T1000 (cell line): ENCODE data around the gene DARS1.

Experiments used
- DNase-seq: peaks from one replicate; lab custom pipeline; 2025; ENCODE audit warnings: mixed read lengths; lab: John Stamatoyannopoulos, UW

DARS1 gene

GRCh38 chr2:136015699-136016098 lies 30.3 kb upstream of the DARS1 start:
- DNase-seq: no peak

GRCh38 chr2:136014411-136014810 lies 29.0 kb upstream of the DARS1 start:
- no peak for DNase-seq

- DNase-seq: no peak
These were observed 28.5 kb upstream of the DARS1 start for GRCh38 chr2:136013955-136014354.

GRCh38 chr2:136013136-136013685 lies 27.8 kb upstream of the DARS1 start:
- DNase-seq: no peak

- DNase-seq: no peak
These were observed 26.9 kb upstream of the DARS1 start for GRCh38 chr2:136012315-136012714.

- DNase-seq: peak; percentile 19
These were observed 24.7 kb upstream of the DARS1 start for GRCh38 chr2:136010126-136010525.

GRCh38 chr2:136008205-136008865 lies 22.9 kb upstream of the DARS1 start:
- no peak for DNase-seq

GRCh38 chr2:136006658-136007057 lies 21.2 kb upstream of the DARS1 start:
- no peak for DNase-seq

- DNase-seq: no peak
These were observed 20.2 kb upstream of the DARS1 start for GRCh38 chr2:136005462-136006196.

GRCh38 chr2:136004965-136005364 lies 19.5 kb upstream of the DARS1 start:
- DNase-seq: no peak

- no peak for DNase-seq
These were observed 15.7 kb upstream of the DARS1 start for GRCh38 chr2:136001131-136001530.

- DNase-seq: no peak
These were observed 15.1 kb upstream of the DARS1 start for GRCh38 chr2:136000502-136000901.

- DNase-seq: no peak
These were observed 14.5 kb upstream of the DARS1 start for GRCh38 chr2:135999899-136000298.

- no peak for DNase-seq
These were observed 13.5 kb upstream of the DARS1 start for GRCh38 chr2:135998879-135999278.

GRCh38 chr2:135997380-135997779 lies 12.0 kb upstream of the DARS1 start:
- DNase-seq: no peak

- DNase-seq: no peak
These were observed 10.9 kb upstream of the DARS1 start for GRCh38 chr2:135996304-135996703.

- DNase-seq: no peak
These were observed 8.9 kb upstream of the DARS1 start for GRCh38 chr2:135994281-135994680.

GRCh38 chr2:135993421-135993820 lies 8.0 kb upstream of the DARS1 start:
- no peak for DNase-seq

- no peak for DNase-seq
These were observed 6.4 kb upstream of the DARS1 start for GRCh38 chr2:135991861-135992260.

- no peak for DNase-seq
These were observed 2.0 kb upstream of the DARS1 start for GRCh38 chr2:135987441-135987840.

- DNase-seq: no peak
These were observed 1.1 kb upstream of the DARS1 start for GRCh38 chr2:135986507-135986906.

- no peak for DNase-seq
These were observed 484 bp upstream of the DARS1 start for GRCh38 chr2:135985826-135986393.
